H1 (cell line): ENCODE data around the gene BIRC7. TPM values are rescaled to one million over a fixed set of nuclear protein-coding genes. Genes with fewer than 3 reads are reported as not detected.

Source experiments
- CTCF ChIA-PET: fragments of 300-600 bp; sonication (Branson Sonifier 250); formaldehyde crosslinking; loops from one replicate; lab custom pipeline; 2021; ENCODE audit not compliant: partially characterized antibody; lab: Charles Lee
- POLR2A ChIA-PET: fragments of 300-600 bp; sonication (Branson Sonifier 250); formaldehyde crosslinking; loops from one replicate; lab custom pipeline; 2021; ENCODE audit warnings: inconsistent platforms; ENCODE audit not compliant: partially characterized antibody; lab: Charles Lee
- DNase-seq, 2 experiments: peaks; one replicate each; pipeline versions ENCODE4 v3.0.0 to v3.0.0-alpha.2; 2010 to 2022; ENCODE audit warnings: low spot score in 2 of 2, low read depth in 1 of 2, mixed read lengths in 1 of 2
- FAIRE-seq: peaks from 2 replicates; lab custom pipeline; 2011; peaks lifted over from hg19 to GRCh38; lab: Jason Lieb, UNC
- H2AFZ ChIP-seq: 2 replicates; pipeline ENCODE4 v1.8.1; 2012; ENCODE audit warnings: low read length, inconsistent platforms
- H2AK5ac ChIP-seq: 2 replicates; pipeline ENCODE4 v1.6.1; 2013; ENCODE audit warnings: low read depth, low read length
- H2BK120ac ChIP-seq: replicated peaks from 2 replicates; pipeline ENCODE3; 2013; ENCODE audit warnings: low read depth, low read length, inconsistent platforms
- H2BK12ac ChIP-seq: 2 replicates; pipeline ENCODE4 v1.6.1; 2013; ENCODE audit warnings: low read depth, low read length
- H2BK15ac ChIP-seq: 2 replicates; pipeline ENCODE4 v1.6.1; 2013; ENCODE audit warnings: low read length
- H2BK20ac ChIP-seq: 2 replicates; pipeline ENCODE4 v1.6.1; 2013; ENCODE audit warnings: low read length
- H2BK5ac ChIP-seq: 2 replicates; pipeline ENCODE4 v1.6.1; 2013; ENCODE audit warnings: low read depth, low read length
- H3K14ac ChIP-seq: 2 replicates; pipeline ENCODE4 v1.6.1; 2013; ENCODE audit warnings: inconsistent platforms; ENCODE audit not compliant: insufficient read length
- H3K18ac ChIP-seq: 2 replicates; pipeline ENCODE4 v1.6.1; 2013; ENCODE audit warnings: low read length; ENCODE audit errors: extremely low read depth
- H3K23ac ChIP-seq: 2 replicates; pipeline ENCODE4 v1.6.1; 2013; ENCODE audit warnings: inconsistent platforms; ENCODE audit not compliant: insufficient read length
- H3K23me2 ChIP-seq: 2 replicates; pipeline ENCODE4 v1.6.1; 2013; ENCODE audit warnings: low read depth, low read length
- H3K27ac ChIP-seq: 2 replicates; pipeline ENCODE4 v1.6.1; 2011; ENCODE audit warnings: low read depth, low read length, inconsistent platforms
- H3K27me3 ChIP-seq, 4 experiments: replicated peaks in 1 of 4; 1 replicate in 1 of 4; 2 replicates in 3 of 4; pipeline versions ENCODE4 v1.6.1 to v1.8.1; 2011 to 2013; ENCODE audit warnings: low read length in 3 of 4, mild to moderate bottlenecking in 3 of 4, inconsistent platforms in 2 of 4, mixed read lengths in 2 of 4, moderate library complexity in 1 of 4; ENCODE audit not compliant: control insufficient read depth in 3 of 4, insufficient read depth in 3 of 4; ENCODE audit errors: extremely low read depth in 1 of 4
- H3K36me3 ChIP-seq, 4 experiments: 2 replicates each; pipeline versions ENCODE4 v1.6.1 to v1.8.1; 2011 to 2013; ENCODE audit warnings: mild to moderate bottlenecking in 4 of 4, low read length in 3 of 4, moderate library complexity in 2 of 4, control low read depth in 1 of 4, inconsistent platforms in 1 of 4; ENCODE audit not compliant: insufficient read depth in 4 of 4, control insufficient read depth in 2 of 4
- H3K4ac ChIP-seq: replicated peaks from 2 replicates; pipeline ENCODE3; 2013; ENCODE audit warnings: low read length, low read depth, mixed read lengths, inconsistent platforms; ENCODE audit not compliant: insufficient read length
- H3K4me1 ChIP-seq, 4 experiments: replicated peaks in 1 of 4; 1 replicate in 1 of 4; 2 replicates in 3 of 4; pipeline versions ENCODE4 v1.6.1 to v1.8.1; 2011 to 2013; ENCODE audit warnings: low read length in 3 of 4, inconsistent platforms in 2 of 4, mixed read lengths in 1 of 4; ENCODE audit not compliant: insufficient read depth in 4 of 4, control insufficient read depth in 3 of 4
- H3K4me2 ChIP-seq, 2 experiments: 2 replicates each; pipeline versions ENCODE4 v1.6.1 to v1.8.1; 2011 to 2013; ENCODE audit warnings: low read depth in 2 of 2, low read length in 2 of 2, control low read depth in 1 of 2, inconsistent platforms in 1 of 2, mild to moderate bottlenecking in 1 of 2; ENCODE audit not compliant: insufficient read depth in 1 of 2
- H3K4me3 ChIP-seq, 4 experiments: fragments of 200-600, 300-600 bp in 1 of 4; sonication (generic), shearing (Covaris generic), sonication (Bioruptor Twin) in 1 of 4; 2 replicates each; pipeline versions ENCODE4 v1.5.1 to v1.8.1; 2011 to 2016; ENCODE audit warnings: low read length in 4 of 4, low read depth in 3 of 4, control low read depth in 2 of 4, inconsistent platforms in 2 of 4, mild to moderate bottlenecking in 2 of 4, mixed read lengths in 1 of 4, moderate library complexity in 1 of 4; ENCODE audit not compliant: insufficient read depth in 2 of 4; ENCODE audit errors: extremely low read depth in 1 of 4
- H3K56ac ChIP-seq: replicated peaks from 2 replicates; pipeline ENCODE3; 2013; ENCODE audit warnings: low read depth, mild to moderate bottlenecking, mixed read lengths, low read length, inconsistent platforms; ENCODE audit not compliant: insufficient read length
- H3K79me1 ChIP-seq: 2 replicates; pipeline ENCODE4 v1.6.1; 2013; ENCODE audit warnings: low read depth, low read length, control low read depth
- H3K79me2 ChIP-seq, 2 experiments: 2 replicates each; pipeline versions ENCODE4 v1.6.1 to v1.8.1; 2012 to 2013; ENCODE audit warnings: low read length in 2 of 2, mild to moderate bottlenecking in 2 of 2, inconsistent platforms in 1 of 2; ENCODE audit not compliant: insufficient read depth in 2 of 2, control insufficient read depth in 1 of 2
- H3K9ac ChIP-seq, 4 experiments: replicated peaks in 1 of 4; 1 replicate in 1 of 4; 2 replicates in 3 of 4; pipeline versions ENCODE4 v1.6.1 to v1.8.1; 2011 to 2013; ENCODE audit warnings: low read depth in 3 of 4, low read length in 3 of 4, control low read depth in 2 of 4, mild to moderate bottlenecking in 2 of 4, moderate library complexity in 2 of 4, inconsistent platforms in 1 of 4; ENCODE audit errors: extremely low read depth in 1 of 4
- H3K9me3 ChIP-seq, 2 experiments: 2 replicates each; pipeline versions ENCODE4 v1.6.1 to v1.8.1; 2012 to 2013; ENCODE audit warnings: mild to moderate bottlenecking in 2 of 2, moderate library complexity in 2 of 2, control low read depth in 1 of 2, inconsistent platforms in 1 of 2, low read depth in 1 of 2, low read length in 1 of 2, mixed read lengths in 1 of 2; ENCODE audit not compliant: insufficient read depth in 2 of 2
- H4K20me1 ChIP-seq, 2 experiments: replicated peaks in 1 of 2; 2 replicates each; pipeline versions ENCODE3 to v1.8.1; 2011 to 2013; ENCODE audit warnings: inconsistent platforms in 2 of 2, low read length in 2 of 2, mild to moderate bottlenecking in 1 of 2; ENCODE audit not compliant: insufficient read depth in 2 of 2, control insufficient read depth in 1 of 2
- H4K5ac ChIP-seq: 2 replicates; pipeline ENCODE4 v1.6.1; 2013; ENCODE audit warnings: low read length, low read depth, mixed read lengths, inconsistent platforms; ENCODE audit not compliant: insufficient read length
- H4K8ac ChIP-seq: 2 replicates; pipeline ENCODE4 v1.8.0; 2013; ENCODE audit warnings: mild to moderate bottlenecking, moderate library complexity, low read length, inconsistent platforms; ENCODE audit not compliant: insufficient read depth; ENCODE audit errors: extremely low read depth
- H4K91ac ChIP-seq: replicated peaks from 2 replicates; pipeline ENCODE3; 2013; ENCODE audit warnings: low read length, mixed read lengths, inconsistent platforms; ENCODE audit not compliant: insufficient read length
- ASH2L ChIP-seq: fragments of 200-600, 300-600 bp; sonication (generic); IDR thresholded peaks from one replicate; pipeline ENCODE4 v1.7.1; 2017; ENCODE audit warnings: low read length
- ATF2 ChIP-seq: IDR thresholded peaks from 2 replicates; pipeline ENCODE4 v1.6.1; 2012; ENCODE audit warnings: low read length, inconsistent platforms
- BCL11A ChIP-seq, 2 experiments: IDR thresholded peaks; one replicate each; pipeline ENCODE4 v1.6.1; 2011; ENCODE audit warnings: low read depth in 2 of 2, low read length in 2 of 2, mild to moderate bottlenecking in 2 of 2
- CBX5 ChIP-seq: fragments of 300-800, 300-1000 bp; sonication (generic); IDR thresholded peaks from 2 replicates; pipeline ENCODE4 v1.7.1; 2016; ENCODE audit warnings: antibody characterized with exemption, low read length, low read depth
- CEBPB ChIP-seq: IDR thresholded peaks from 2 replicates; pipeline ENCODE4 v1.6.1; 2012; ENCODE audit warnings: low read depth, low read length
- CTBP2 ChIP-seq: IDR thresholded peaks from 2 replicates; pipeline ENCODE4 v1.7.0; 2011; ENCODE audit warnings: borderline replicate concordance, mild to moderate bottlenecking, moderate library complexity, mixed read lengths, low read length; ENCODE audit not compliant: insufficient read depth, insufficient read length
- E2F6 ChIP-seq: IDR thresholded peaks from 2 replicates; pipeline ENCODE4 v1.6.1; 2012; ENCODE audit warnings: inconsistent platforms
- EZH2 ChIP-seq: fragments of 200-600 bp; sonication (generic); IDR thresholded peaks from 2 replicates; pipeline ENCODE4 v1.7.1; 2012; ENCODE audit warnings: low read depth, mild to moderate bottlenecking, moderate library complexity, low read length, inconsistent platforms; ENCODE audit not compliant: severe bottlenecking
- KDM4A ChIP-seq: IDR thresholded peaks from one replicate; pipeline ENCODE4 v1.7.1; 2012; ENCODE audit warnings: low read depth, mild to moderate bottlenecking, moderate library complexity, low read length, inconsistent platforms; ENCODE audit not compliant: severe bottlenecking
- PHF8 ChIP-seq: fragments of 200-600 bp; sonication (generic); conservative IDR thresholded peaks from 2 replicates; pipeline ENCODE4 v1.7.1; 2012; ENCODE audit warnings: low read depth, mild to moderate bottlenecking, inconsistent platforms, low read length, moderate library complexity
- SP1 ChIP-seq: IDR thresholded peaks from 2 replicates; pipeline ENCODE4 v1.6.1; 2011; ENCODE audit warnings: low read depth, low read length
- YY1 ChIP-seq: IDR thresholded peaks from 2 replicates; pipeline ENCODE4 v1.6.1; 2011; ENCODE audit warnings: low read depth, mild to moderate bottlenecking, low read length
- WGBS, 2 experiments: shearing (Covaris generic) in 1 of 2; methylation state at CpG; one replicate each; pipeline versions ENCODE4 v1.1.6 to v1.1.7; 2013 to 2015; ENCODE audit warnings: low lambda C conversion rate in 2 of 2, mixed read lengths in 2 of 2, inconsistent platforms in 1 of 2, low coverage in 1 of 2, missing lambda C conversion rate in 1 of 2; ENCODE audit not compliant: insufficient replicate concordance in 2 of 2, insufficient coverage in 1 of 2, insufficient read length in 1 of 2; ENCODE audit errors: extremely low coverage in 1 of 2, missing lambda C conversion rate in 1 of 2; 5-methylcytosine and 5-hydroxymethylcytosine counted together
- polyA plus RNA-seq, 7 experiments: library from polyadenylated mRNA; depleted of rRNA in 3 of 7; stranded (reverse) in 5 of 7; unstranded in 2 of 7; fragments of >200 nt in 5 of 7; fragments of 200-250 nt in 2 of 7; gene quantifications; 1 replicate in 5 of 7; 2 replicates in 1 of 7; 4 replicates in 1 of 7; pipeline versions ENCODE4 v1.2.1 to v1.2.3, GENCODE V29; 2011 to 2013; ENCODE audit warnings: missing spikeins in 2 of 7, mixed read lengths in 2 of 7
- total RNA-seq: library from RNA; stranded (reverse); fragmentation: NEBNext Ultra II Directional; extraction: Animal tissue kit (Norgen Biotek cat#: 25700); gene quantifications from 2 replicates; pipeline ENCODE4 v1.2.1, GENCODE V29; 2021

BIRC7 gene
- total and polyA plus RNA-seq, 2 of the 8 experiments (the other 6 are each of a cell fraction or from before 2014, with no cell fraction given) = 0.11 to 0.41 TPM

- no peak overlapping the region for H2BK120ac ChIP-seq
- no peak overlapping the region for H3K56ac ChIP-seq
- no peak overlapping the region for H2BK15ac ChIP-seq
- no peak overlapping the region for H2AK5ac ChIP-seq
- H4K8ac ChIP-seq = no peak overlapping the region
- peaks cover 0 to 2% (median 0%) of the 10 kb centered on the region in 4 experiments; a peak in 2 of 7 replicates for H3K4me1 ChIP-seq
- H3K23ac ChIP-seq = no peak overlapping the region
- POLR2A ChIA-PET = interaction anchor here (1.6 kb wide), 1 partner anchor 13 kb away, joined by 4 read pairs; no protein-coding TSS in a partner anchor
- H3K27me3 ChIP-seq = peaks cover 0 to 2% (median 0%) of the 10 kb centered on the region in 4 experiments; a peak in 2 of 7 replicates
- H2BK5ac ChIP-seq = no peak overlapping the region
- CTCF ChIA-PET = interaction anchor here (1.0 to 11.0 kb wide), 2 partner anchors 43 to 106 kb away, joined by 3 to 63 read pairs; no protein-coding TSS in a partner anchor
- no peak overlapping the region for H2BK20ac ChIP-seq
- no peak overlapping the region for H3K4me2 ChIP-seq
- H2BK12ac ChIP-seq = no peak overlapping the region
- no peaks in the 10 kb centered on the region for H3K36me3 ChIP-seq
- no peak overlapping the region for H3K4me3 ChIP-seq
- H3K23me2 ChIP-seq = no peaks in the 10 kb centered on the region
- no peak overlapping the region for H2AFZ ChIP-seq
- H4K5ac ChIP-seq = no peak overlapping the region
- H3K9ac ChIP-seq = no peak overlapping the region
- H3K9me3 ChIP-seq = no peaks in the 10 kb centered on the region
- H3K14ac ChIP-seq = no peak overlapping the region
- H3K79me2 ChIP-seq = no peaks in the 10 kb centered on the region
- H4K20me1 ChIP-seq = peaks cover 2 to 3% of the 10 kb centered on the region in 2 experiments
- no peak for DNase-seq
- no peaks in the 10 kb centered on the region for H3K79me1 ChIP-seq
- H4K91ac ChIP-seq = no peak overlapping the region
- no peak for FAIRE-seq
- H3K27ac ChIP-seq = no peak overlapping the region
- no peak overlapping the region for H3K4ac ChIP-seq
- 85% methylated on average over 9 of the region's 9 CpGs; no CpG with 5 or more reads in 1 of the 2 experiments for WGBS, 2 experiments
- no peak overlapping the region for H3K18ac ChIP-seq
- TF ChIP-seq CBX5 (no peak), YY1 (no peak), CTBP2 (no peak), ASH2L (no peak), PHF8 (no peak), BCL11A (IDR thresholded peaks at IDR 0.05; ENCODE audit: low read depth in 2 of 2, low read length in 2 of 2) (no peak), SP1 (no peak), E2F6 (no peak), EZH2 (no peak), KDM4A (no peak), ATF2 (no peak), CEBPB (no peak)
Measured at GRCh38 chr20:63267691-63268090, 32.0 kb downstream of the BIRC7 start.
